Lower leg skin (tissue), 4 donors: ENCODE data around the gene JPH4. TPM values are rescaled to one million over a fixed set of nuclear protein-coding genes. Genes with fewer than 3 reads are reported as not detected.
A peak's percentile ranks its signal among the peaks of the same experiment; 100 is the strongest.

Experiments used
- DNase-seq, 2 donors: peaks; one replicate each; pipeline ENCODE4 v3.0.0-alpha.2; 2019; ENCODE audit warnings: low spot score in 2 of 2
- H3K4me3 ChIP-seq: fragments of 200-600 bp; sonication (generic); 2 replicates; pipeline ENCODE4 v1.5.1; 2017; ENCODE audit warnings: mild to moderate bottlenecking, low read depth; ENCODE audit not compliant: poor library complexity, severe bottlenecking
- POLR2A ChIP-seq, 2 donors: fragments of 450-650 bp; IDR thresholded peaks; one replicate each; pipeline ENCODE4 v1.6.1; 2016 to 2017; ENCODE audit warnings: antibody characterized with exemption in 2 of 2, mild to moderate bottlenecking in 1 of 2, moderate library complexity in 1 of 2
- WGBS, 2 donors: methylation state at CpG; one replicate each; pipeline ENCODE4 v1.1.5; 2018; 5-methylcytosine and 5-hydroxymethylcytosine counted together
- intact Hi-C: fragments of 100-400 bp; cut with DNase I; formaldehyde crosslinking; loops from one replicate; pipeline ENCODE4 v1.15.0; 2023; ENCODE audit warnings: low total_unique reads
- total RNA-seq, 4 donors: library from RNA; depleted of rRNA; stranded (reverse); fragments of >200 nt; gene quantifications; one replicate each; pipeline ENCODE4 v1.1.0, GENCODE V29; 2016
- TF ChIP-seq, protein P1 (sequence below), 3 donors: fragments of 450-650 bp; IDR thresholded peaks; one replicate each; pipeline ENCODE4 v1.5.1; 2016; ENCODE audit warnings: antibody characterized with exemption in 3 of 3, mild to moderate bottlenecking in 3 of 3, moderate library complexity in 2 of 3

JPH4 gene
- total RNA-seq, 4 donors from 2014 or later, result 0.34 to 3.6 (median 1.4) TPM

DNA sequence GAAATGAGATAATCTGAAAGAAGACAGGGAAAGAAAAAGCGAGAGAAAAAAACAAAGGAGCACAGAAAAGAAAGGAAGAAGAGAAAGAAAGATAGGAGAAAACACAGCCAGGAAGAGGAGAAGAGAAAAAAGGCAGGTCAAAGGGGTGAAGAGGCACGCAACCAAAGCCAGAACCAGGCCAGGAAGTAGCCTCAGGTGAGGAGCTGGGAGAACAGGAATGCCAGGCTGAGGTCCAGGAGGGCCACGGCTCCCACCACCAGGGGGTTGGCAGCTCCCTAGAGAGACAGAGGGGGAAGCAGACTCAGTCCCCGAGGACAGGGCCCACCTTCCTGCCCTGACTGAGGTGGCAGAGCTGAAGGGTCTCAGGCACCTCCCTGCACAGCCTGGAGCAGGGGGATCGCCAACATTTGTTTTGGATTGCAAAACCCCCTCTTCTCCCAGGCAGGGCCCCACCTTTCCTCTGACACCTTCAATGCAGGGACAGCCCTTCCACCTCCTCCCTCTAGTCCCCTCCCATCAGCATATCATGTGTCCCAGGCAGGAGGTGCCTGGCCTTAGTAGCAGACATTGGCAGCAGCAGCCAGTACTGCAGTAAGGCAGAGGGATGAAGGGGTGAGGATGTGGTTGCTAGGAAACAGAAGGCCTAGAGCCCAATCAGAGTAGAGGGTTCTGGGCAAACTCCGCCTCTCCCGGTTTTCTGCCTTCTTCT is 9.0 kb downstream of the JPH4 start:
- no peak for TF ChIP-seq POLR2A (IDR thresholded peaks at IDR 0.05)
- TF ChIP-seq, protein P1, sequence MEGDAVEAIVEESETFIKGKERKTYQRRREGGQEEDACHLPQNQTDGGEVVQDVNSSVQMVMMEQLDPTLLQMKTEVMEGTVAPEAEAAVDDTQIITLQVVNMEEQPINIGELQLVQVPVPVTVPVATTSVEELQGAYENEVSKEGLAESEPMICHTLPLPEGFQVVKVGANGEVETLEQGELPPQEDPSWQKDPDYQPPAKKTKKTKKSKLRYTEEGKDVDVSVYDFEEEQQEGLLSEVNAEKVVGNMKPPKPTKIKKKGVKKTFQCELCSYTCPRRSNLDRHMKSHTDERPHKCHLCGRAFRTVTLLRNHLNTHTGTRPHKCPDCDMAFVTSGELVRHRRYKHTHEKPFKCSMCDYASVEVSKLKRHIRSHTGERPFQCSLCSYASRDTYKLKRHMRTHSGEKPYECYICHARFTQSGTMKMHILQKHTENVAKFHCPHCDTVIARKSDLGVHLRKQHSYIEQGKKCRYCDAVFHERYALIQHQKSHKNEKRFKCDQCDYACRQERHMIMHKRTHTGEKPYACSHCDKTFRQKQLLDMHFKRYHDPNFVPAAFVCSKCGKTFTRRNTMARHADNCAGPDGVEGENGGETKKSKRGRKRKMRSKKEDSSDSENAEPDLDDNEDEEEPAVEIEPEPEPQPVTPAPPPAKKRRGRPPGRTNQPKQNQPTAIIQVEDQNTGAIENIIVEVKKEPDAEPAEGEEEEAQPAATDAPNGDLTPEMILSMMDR (IDR thresholded peaks at IDR 0.05), result no peak
- peak in 1 of 2 donors; percentile 83 for DNase-seq
- WGBS, 2 donors, result 49 to 53% methylated on average over 7 of the region's 7 CpGs
- intact Hi-C loops, result no loop called here
- H3K4me3 ChIP-seq, result no peak overlapping the region

GRCh38 chr14:23568600-23569331 is 9.8 kb downstream of the JPH4 start:
- 54 to 61% methylated on average over 6 of the region's 6 CpGs for WGBS, 2 donors
- DNase-seq, result peak in 1 of 2 donors; percentile 83
- TF ChIP-seq, protein P1 (IDR thresholded peaks at IDR 0.05), result no peak
- TF ChIP-seq POLR2A (IDR thresholded peaks at IDR 0.05), result no peak
- intact Hi-C loops, result no loop called here
- no peak overlapping the region for H3K4me3 ChIP-seq

DNA sequence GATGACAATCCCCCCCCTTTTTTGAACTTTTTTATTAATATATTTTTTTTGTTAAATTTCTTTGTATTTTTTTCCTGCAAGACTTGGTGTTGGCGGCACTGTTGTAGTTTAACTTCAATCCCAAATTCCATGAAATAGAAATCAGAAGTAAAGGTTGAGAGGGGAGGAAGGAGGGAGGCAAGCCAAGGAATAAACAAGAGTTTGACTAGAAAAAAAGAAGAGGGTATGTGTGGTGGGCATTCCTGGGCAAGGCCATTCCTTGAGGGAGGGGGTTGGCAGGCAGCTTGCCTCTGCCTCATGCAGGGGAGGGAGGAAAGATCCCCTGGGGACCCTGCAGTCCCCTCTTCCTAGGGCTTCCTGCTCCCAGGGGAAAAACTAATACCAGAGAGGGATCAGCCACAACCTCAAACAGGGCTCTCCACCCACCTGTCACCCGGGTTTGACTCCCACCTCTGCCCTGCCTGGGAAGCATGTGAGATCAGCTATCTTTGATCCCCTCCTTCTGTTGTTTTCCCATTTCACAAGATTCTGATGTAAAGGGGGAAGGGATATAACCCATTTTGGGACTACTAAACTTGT is 10.5 kb downstream of the JPH4 start:
- peak in 1 of 2 donors; percentile 80 for DNase-seq
- TF ChIP-seq, protein P1 (IDR thresholded peaks at IDR 0.05), result no peak
- 59 to 73% methylated on average over 2 of the region's 2 CpGs for WGBS, 2 donors
- H3K4me3 ChIP-seq, result no peak overlapping the region
- intact Hi-C loops, result no loop called here

DNA sequence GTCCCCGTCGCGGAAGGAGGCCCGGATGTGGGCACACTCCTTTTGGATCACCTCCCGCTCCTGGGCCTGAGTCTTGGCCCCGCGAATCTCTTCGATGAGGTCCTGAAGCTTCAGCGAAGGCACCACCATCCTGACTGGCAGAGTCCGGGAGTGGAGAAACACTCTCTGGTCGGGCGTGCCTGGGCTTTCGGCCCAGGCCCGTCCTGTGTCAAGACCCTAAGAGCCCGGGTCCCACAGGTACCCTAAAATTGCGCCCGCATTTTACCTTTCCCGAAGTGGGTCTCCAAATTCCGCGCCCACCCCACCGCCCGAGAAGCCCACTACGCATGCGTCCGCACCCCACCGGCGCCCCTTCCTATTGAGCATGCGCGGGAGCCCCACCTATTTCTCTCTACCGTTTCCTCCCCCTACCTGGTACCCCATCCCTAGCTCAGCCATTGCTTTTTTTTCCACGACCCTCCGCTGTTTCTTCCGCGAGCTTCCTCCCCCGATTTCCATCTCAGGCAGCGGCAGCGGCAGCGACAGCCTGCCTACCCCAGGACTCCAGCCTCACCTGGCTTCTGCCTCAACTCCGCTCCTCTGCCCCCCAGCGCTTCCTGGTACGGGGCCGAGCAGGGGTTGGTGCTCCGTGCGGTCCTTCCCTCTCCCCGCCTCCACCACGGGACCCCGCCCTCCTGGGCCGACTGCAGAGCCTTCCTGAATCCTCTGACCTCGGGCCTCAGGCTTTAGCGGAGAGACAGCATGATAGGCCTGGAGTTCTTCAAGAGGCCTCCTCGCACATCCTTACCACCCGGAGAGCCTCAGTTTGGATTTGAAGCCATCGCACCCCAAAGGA is 11.2 kb downstream of the JPH4 start, which contains the start of gene AP1G2:
Gene AP1G2, minus strand, starts transcription at position 606 of the 835 bp plus-strand sequence. Its CDS starts 477 bp downstream, at position 129.
- peak within 1 kb of the TSS; percentile 46 for H3K4me3 ChIP-seq
- TF ChIP-seq POLR2A (IDR thresholded peaks at IDR 0.05), result peak in 1 of 2 donors; percentile 10
- TF ChIP-seq, protein P1 (IDR thresholded peaks at IDR 0.05), result peak in 1 of 3 donors; percentile 31
- intact Hi-C loops, result no loop called here
- WGBS, 2 donors, result 1% methylated on average over 52 to 53 of the region's 53 CpGs
- peak; percentile 90 to 97 for DNase-seq

GRCh38 chr14:23566778-23567185 is 11.8 kb downstream of the JPH4 start:
- 11 to 12% methylated on average over 5 of the region's 5 CpGs for WGBS, 2 donors
- peak overlapping the region; percentile 46 for H3K4me3 ChIP-seq
- TF ChIP-seq, protein P1 (IDR thresholded peaks at IDR 0.05), result no peak
- no peak for TF ChIP-seq POLR2A (IDR thresholded peaks at IDR 0.05)
- intact Hi-C loops, result no loop called here
- no peak for DNase-seq
